Limb (tissue), 2 donors: ENCODE results near the gene TEX19.

Experiments used
- DNase-seq, 2 donors: peaks; one replicate each; pipeline ENCODE4 v3.0.0-alpha.2; 2016; ENCODE audit errors: extremely low spot score in 2 of 2

The TEX19 gene, protein sequence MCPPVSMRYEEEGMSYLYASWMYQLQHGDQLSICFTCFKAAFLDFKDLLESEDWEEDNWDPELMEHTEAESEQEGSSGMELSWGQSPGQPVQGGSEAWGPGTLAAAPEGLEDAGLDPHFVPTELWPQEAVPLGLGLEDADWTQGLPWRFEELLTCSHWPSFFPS

DNA sequence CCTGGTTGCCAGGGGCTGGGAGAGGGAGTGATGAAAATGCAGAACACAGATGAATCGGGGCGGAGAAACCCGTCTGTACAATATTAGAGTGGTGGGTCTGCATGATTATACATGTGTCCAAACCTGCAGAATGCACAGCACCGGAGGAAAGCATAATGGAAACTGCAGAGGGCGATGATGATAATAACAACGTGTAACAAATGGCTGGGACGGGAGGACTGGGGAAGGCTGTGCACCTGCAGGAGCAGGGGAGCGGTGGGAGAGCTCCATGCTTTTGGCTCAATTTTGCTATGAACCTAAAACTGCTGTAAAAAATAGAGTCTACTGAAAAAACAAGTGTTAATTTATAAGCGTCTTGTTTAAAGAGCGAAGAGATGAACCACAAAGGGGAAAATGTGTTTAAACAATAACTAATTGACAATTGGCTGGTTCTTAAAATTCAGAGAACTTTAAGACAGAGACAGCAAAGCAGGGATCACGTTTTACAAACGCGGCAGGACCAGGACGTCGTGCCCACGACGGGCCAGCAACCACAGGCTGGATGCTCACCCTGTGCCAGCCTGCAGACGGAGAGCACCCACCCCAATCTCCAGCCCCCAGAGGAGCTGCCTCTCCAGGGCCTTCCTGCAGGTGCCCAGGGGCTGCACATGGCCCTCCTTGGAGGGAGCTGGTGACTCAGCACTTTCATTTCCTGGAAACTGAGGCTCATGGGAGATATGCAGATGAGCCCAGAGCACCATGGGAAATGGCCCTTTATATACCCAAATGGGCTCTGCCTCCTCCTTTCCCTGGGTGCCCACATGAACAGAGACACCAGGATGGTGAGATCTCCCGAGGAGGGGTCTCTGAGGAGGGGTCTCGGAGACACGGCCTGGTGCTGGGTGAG, at the start of gene TEX19:
TEX19 (plus strand) TSS at position 783 of the 886 bp plus-strand sequence. CDS start 2,904 bp downstream, outside the sequence.
- no peak for DNase-seq

DNA sequence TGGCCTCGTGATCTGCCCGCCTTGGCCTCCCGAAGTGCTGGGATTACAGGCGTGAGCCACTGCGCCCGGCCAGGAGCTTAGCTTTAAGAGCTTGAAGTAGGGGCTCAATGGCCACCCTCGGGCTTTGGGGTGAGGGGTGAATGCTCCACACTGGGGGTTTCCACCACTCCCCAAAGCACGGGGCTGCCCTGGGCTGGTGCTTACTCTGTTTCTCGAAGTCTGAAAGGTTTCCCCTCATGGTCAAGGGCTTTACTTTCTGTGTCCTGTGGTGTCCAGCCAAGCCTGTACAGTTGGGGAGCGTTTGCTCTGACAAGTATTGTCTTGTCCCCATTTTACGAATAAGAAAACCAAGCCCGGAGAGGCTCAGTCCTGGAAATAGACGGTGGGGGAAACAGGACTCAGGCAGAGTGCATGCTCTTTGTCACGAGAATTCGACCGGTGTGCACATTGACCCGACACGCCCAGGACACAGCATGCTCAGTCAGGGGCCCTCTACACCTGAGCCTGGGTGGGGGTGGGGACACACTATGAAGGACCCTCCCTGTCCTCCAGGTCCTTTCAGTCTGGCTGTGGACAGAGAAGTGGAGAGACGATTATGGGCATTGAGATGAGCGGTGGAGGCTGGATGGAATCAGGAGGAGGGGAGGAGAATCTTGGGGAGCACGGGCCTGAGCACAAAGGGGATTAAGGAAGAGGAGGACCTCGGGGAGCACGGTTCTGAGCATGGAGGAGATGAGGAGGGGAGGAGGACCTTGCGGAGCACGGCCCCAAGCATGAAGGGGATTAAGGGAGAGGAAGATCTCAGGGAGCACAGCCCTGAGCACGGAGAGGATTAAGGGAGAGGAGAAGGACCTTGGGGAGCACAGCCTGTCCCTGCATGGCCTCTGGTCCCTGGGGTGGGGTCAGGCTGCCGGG, 49.1 kb upstream of the TEX19 start:
- DNase-seq: no peak

DNA sequence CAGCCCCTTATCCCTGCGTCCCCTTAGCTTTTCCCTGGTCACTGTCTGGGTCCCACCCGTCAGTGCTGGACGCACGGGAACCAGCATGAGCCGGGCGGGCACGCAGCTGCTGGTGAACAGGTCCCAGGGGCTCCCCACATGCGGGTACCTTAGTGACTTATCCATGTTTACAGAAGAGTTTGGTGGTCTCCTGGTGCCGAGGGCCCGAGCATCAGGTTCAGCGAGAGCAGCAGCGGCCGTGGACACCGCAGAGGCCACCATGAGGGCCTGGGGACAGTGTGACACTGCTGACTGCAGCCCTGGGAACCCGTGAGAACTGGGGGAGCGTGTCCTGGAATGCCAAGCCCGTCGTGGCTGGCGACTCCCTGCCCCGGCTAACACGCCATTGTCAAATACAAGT, 48.2 kb upstream of the TEX19 start:
- DNase-seq: no peak

DNA sequence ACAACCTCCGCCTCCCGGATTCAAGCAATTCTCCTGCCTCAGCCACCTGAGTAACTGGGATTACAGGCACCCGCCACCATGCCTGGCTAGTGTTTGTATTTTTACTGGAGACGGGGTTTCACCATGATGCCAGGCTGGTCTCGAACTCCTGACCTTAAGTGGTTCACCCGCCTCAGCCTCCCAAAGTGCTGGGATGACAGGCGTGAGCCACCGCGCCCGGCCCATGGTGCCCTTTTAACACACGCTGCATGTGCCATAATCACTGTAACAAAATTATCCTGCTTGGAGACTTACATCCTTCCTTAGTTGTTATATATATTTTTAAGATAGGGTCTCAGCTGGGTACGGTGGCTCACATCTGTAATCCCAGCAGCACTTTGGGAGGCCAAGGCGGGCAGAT, 47.1 kb upstream of the TEX19 start:
- no peak for DNase-seq

DNA sequence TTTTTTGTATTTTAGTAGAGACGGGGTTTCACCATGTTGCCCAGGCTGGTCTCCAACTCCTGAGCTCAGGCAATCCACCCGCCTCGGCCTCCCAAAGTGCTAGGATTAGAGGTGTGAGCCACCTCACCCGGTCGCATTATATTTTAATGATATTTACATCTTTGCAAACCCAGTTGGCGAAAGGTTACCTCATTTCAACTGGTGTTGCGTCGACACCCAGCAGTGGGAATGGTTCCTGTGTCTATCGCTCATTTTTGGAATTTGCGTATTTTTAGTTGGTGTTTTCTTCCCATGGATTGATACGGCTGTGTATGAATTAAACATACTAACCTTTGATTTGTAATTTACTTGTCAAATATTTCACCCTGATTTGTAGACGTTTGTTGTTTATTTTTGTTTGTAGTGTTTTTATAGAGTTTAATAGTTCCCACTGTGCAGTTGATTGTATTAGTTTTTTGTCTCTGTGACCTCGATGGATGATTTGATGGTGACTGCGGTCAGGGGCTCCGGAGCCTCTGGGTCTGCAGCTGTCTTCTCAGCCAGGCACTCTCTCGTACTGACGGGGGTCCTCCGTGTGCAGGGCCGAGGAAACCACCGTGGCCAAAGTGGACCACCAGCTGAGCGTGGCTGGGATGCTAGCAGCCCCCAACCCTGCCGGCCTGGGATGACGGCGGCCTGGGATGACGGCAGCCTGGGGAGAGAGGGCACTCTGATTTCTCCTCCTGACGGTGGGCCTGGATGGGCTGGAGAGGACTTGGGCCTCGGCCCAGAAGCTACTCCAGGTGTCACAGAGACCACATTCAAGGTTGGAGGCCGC, 45.6 kb upstream of the TEX19 start:
- DNase-seq: no peak

DNA sequence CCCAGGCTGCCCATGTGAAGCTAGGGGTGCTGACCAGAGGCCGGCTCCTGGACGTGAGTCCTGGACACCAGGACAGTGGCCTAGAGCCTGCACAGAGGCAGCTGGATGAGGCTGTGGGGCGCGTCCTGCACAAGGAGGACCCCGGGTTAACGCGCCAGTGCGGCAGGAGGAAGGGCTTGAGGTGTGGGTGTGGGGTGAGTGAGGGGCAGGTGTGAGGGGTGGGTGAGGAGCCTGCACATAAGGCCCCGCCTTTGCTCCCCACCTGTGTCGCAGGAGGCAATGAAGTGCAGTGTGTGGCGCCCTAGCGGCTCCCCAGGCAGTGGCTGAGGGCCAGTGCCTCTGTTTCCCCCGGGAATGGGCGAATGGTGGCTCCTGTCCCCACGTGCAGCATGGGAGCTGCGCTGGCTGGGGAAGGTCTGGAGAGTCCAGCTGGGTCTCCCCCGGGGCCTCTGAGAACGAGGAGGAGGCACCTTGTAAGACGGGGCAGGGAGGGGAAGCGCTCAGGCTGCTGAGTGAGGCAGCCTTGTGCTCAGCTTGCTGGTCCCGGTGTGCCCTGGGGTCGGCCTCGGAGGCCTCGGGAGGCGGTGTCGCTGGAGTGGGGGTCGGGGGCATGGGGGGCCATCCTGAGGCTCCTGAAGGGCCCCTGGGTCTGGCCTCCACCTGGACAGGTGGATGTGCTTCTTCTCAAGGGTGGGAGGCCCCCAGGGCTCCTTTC, 44.9 kb upstream of the TEX19 start:
- DNase-seq: no peak

DNA sequence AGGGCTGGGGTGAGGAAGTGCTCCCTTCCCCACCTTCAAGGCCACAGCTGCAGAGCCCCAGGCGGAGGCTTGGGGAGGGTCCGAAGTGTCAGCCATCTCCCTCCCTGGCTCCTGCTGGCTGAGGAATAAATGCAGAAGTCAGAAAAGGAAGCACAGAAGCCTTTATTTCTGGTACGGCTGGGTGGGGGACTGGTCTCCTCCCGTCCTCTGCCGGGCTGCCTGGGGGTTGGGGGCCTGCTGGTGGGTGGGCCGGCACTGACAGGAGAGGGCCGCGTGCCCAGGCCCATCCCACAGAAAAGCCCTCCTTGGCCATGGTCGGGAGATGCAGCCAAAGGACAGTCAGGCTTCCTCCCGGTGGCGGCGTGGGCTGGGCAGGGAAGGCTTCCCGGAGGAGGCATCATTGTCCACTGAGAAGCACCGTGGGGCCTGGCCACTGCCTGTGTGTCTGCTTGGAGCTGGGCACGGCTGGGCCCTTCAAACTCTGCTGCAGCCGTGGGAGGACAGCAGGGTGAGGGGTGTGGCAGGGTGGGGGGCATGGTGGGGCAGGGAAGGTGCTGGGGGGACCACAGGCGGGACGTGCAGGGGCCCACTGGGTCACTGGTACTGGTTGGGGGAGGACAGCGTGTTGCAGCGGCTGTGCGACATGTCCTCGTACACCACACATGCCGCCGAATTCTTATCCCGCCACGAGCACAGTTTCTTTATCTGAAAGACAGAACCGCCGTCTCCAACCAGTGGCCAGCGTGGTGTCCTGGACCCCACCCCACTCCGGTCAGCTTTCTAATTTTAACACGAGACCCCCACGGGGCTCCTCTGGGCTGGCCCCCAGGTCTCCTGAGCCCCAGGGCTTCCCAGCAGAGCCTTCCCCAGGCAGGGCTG, 44.1 kb upstream of the TEX19 start:
- no peak for DNase-seq

DNA sequence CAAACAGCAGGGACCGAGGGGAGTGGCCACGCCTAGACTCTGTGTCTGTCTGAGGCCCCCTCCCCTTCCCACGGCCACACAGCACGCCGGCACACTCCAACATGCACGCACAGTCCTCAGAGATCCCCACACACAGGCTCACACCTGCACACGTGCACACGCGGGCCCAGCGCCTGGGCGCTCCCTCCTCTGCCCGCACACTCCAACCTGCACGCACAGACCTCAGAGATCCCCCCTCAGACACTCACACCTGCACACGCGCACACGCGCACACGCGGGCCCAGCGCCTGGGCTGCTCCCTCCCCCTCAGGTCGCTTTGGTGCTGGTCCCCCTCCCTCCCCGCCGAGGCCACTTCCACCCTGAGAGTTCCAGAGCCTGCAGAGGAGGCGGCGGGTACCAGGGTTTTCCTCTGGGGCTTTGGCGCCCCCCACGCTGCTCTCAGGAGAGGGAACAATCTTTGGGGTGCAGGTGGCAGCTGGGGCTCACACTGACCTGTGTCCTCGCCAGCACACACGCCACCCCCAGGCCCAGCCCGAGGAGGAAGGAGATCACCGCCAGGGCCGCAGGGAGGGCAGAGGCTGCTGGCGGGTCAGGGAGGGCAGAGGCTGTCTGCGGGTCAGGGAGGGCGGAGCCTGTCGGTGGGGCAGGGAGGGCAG, 43.2 kb upstream of the TEX19 start:
- no peak for DNase-seq

DNA sequence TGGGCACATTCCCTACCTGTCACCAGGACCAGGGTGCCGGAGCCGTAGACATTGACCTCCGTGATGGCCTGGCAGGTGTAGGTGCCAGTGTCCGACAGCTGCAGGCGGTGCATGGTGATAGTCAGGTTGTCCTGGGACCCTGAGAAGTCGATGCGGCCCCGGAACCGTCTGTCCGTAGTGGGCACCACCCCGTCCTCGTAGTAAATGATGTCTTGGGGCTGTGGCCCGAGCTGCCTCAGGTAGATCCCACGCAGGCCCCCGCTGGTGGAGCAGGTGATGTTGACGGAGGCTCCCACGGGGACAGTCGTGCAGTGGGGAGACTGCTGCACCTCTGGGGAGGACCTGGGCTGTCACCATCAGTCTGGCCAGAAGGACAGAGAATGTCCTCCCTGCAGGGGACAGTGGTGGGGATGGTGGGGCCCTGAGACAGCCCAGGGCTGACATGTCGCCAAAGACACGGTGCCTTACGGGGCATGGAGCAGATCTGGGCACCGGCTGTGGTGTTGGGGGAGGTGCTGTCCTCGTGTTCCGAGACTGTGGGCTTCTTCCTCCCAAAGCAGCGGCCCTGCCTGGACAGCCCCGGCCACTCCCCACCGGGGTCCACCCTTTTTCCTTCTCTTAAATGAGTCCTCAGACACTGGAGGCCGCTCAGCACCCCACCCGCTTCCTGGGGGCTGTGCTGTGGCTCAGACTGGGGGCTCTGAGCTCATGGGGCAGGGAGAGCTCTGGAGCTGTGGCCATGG, 42.2 kb upstream of the TEX19 start:
- DNase-seq: no peak

DNA sequence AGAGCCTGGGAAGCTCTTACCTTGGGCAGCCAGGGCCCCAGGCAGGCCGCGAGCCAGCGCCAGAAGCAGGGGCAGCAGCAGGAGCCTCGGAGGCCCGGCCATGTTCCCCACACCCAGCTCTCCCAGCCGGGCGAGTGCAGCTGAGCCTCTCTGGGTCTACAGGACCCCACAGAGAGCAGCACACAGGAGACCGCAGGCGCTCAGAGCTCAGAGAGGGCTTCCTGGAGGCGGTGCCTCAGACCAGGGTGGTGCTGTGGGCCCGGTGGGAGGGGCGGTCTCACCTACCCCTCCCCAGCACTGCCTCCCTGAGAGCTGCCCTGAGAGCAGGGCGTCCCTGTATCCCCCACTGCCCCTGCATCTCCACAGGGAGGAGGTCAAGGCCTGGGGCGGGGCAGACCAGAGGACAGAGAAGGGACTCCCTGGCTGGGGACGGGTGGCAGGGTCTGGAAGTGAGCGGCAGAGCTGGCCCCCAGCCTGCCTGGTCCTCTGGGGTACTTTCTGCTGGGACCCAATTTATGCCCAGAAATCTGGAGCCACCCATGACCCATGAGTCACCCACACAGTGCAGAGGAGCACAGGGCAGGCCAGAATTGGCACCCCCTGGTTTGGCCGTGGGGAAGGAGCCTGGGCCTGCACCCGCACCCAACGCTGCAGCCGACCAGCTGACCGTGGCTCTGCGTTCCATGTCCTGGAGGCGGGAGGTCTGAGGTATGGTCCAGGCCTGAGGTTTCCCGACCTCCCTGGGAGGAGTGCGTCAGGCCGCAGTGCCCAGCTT, 41.5 kb upstream of the TEX19 start, which contains the start of gene CD7:
CD7 (minus strand) TSS at position 215 of the 775 bp plus-strand sequence; CDS start at position 102, 113 bp downstream.
- DNase-seq: no peak

DNA sequence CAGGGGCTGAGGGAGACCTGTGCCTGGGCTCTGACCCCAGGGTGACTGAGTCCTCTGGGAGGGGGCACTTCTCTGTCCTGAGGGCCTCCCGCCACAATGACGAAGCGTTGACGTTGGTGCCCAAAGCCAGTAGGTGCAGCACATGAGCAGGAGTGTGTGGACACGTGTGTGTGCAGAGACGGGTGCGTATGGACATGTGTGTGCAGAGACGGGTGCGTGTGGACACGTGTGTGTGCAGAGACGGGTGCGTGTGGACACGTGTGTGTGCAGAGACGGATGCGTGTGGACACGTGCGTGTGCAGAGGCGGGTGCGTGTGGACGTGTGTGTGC, 40.9 kb upstream of the TEX19 start:
- no peak for DNase-seq

DNA sequence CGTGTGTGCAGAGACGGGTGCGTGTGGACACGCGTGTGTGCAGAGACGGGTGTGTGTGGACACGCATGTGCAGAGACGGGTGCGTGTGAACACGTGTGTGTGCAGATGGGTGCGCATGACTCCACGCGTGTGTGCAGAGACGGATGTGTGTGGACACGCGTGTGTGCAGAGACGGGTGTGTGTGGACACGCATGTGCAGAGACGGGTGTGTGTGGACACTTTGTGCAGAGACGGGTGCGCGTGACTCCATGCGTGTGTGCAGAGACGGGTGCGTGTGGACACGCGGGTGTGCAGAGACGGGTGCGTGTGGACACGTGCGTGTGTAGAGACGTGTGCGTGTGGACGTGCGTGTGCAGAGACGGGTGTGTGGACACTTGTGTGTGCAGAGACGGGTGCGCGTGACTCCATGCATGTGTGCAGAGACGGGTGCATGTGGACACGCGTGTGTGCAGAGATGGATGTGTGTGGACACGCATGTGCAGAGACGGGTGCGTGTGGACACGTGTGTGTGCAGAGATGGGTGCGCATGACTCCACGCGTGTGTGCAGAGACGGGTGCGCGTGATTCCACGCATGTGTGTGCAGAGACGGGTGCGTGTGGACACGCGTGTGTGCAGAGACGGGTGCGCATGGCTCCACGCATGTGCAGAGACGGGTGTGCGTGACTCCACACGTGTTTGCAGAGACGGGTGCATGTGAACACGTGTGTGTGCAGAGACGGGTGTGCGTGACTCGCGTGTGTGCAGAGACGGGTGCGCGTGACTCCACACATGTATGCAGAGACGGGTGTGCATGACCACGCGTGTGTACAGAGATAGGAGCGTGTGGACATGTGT, 40.1 kb upstream of the TEX19 start:
- DNase-seq: no peak

DNA sequence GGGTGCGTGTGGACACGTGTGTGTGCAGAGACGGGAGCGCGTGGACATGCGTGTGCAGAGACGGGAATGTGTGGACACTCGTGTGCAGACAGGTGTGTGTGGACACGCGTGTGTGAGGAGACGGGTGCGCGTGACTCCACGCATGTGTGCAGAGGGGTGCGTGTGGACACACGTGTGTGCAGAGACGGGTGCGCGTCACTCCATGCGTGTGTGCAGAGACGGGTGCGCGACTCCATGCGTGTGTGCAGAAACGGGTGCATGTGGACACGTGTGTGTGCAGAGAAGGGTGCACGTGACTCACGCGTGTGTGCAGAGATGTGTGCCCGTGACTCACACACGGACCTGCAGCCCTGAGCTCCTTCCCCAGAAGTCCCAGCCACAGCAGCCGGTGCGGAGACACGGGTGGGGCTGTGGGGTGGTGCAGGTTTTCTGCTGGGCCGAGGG, 39.4 kb upstream of the TEX19 start:
- no peak for DNase-seq

DNA sequence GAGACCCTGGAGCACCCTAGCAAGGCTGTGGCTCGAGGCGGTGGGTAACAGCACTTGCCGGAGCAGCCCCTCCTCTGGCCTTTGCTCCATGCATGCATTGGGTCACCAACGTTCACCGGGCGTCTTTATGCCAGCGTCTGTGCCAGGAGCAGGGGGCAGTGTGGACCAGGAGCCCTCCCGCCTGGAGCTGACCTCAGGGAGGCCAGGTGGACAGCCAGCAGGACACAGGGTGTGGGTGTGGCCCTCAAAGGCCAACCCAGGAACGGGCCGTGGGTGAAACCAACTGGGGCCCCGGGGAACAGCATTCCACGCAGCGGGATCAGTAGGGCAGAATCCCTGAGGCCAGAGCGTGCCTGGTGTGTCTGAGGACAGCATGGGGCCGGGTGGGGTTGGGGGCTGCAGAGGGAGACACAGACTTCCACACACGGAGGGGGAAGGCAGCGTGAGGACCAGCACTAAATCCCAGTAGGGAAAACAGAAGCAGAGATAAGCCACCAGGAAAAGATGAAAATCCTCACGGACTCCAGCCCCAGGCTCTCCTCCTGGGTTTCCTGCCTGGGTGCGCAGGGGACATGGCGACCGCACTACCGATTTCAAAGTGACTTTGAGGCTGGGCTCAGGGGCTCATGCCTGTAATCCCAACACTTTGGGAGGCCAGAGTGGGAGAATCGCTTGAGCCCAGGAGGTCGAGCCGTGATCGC, 38.8 kb upstream of the TEX19 start:
- DNase-seq: no peak

DNA sequence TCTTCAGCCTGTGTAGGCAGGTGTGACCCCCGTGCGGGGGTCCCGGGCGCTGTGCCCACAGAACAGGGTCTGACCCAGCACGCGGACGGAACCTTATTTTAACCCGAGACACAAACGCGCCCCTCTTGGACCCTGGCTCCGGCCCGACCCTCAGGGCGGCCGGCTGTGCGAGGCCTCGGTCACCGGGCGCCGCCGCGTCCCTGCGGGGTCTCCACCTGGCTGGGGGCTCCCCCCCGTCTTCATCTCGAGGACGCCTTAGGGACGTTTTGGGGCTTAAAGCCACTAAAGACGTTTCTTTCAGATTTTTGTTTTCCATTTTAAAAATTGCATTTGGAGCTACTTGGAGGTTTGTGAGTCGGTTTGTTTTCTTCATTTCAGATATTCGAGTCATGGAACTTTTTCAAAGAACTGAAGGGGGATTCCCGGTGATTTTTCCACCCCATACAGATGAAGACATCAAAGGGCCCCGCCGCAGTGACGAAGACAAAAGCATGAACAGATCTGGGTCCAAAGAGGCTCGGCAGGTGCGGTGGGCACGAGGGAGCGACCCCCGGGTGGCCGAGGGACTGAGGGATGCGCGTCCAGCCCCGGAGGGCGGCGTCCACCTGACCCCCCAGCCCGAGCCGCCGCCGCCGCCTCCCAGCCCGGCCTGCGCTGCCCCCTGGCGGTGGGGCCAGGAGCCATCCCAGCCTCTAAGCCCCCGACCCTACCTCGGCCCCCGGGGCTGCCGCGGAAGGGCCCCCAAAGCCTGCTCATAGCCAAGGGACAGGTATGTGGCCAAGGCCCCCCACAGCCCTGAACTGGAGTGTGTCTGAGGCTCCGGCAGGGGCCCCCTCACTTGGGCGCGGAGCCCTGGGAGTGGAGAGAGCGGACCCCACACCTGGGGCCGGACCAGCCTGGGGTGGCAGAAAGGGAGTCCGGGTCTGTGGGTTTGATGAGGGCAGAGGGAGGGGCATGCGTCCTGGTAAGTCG, 37.8 kb upstream of the TEX19 start:
- no peak for DNase-seq
